Skeletal muscle satellite cell (primary cell): ENCODE results near the gene LFNG. TPM values are rescaled to one million over a fixed set of nuclear protein-coding genes. Genes with fewer than 3 reads are reported as not detected.
A peak's percentile ranks its signal among the peaks of the same experiment; 100 is the strongest.

Experiments used
- H3K27me3 ChIP-seq: 2 replicates; pipeline ENCODE4 v1.7.0; 2013; ENCODE audit warnings: low read length; ENCODE audit not compliant: control insufficient read depth, insufficient read depth
- H3K36me3 ChIP-seq: 2 replicates; pipeline ENCODE4 v1.7.0; 2013; ENCODE audit warnings: mild to moderate bottlenecking, control low read depth, low read length; ENCODE audit not compliant: insufficient read depth
- H3K4me1 ChIP-seq: 2 replicates; pipeline ENCODE4 v1.7.0; 2013; ENCODE audit warnings: low read length; ENCODE audit not compliant: control insufficient read depth, insufficient read depth
- H3K4me2 ChIP-seq: 2 replicates; pipeline ENCODE4 v1.7.0; 2013; ENCODE audit warnings: mild to moderate bottlenecking, low read length
- H3K4me3 ChIP-seq: 2 replicates; pipeline ENCODE4 v1.7.0; 2013; ENCODE audit warnings: low read length
- H3K9ac ChIP-seq: 2 replicates; pipeline ENCODE4 v1.7.0; 2013; ENCODE audit warnings: mild to moderate bottlenecking, low read depth, low read length, moderate library complexity
- H3K9me3 ChIP-seq: replicated peaks from 2 replicates; pipeline ENCODE4 v1.7.0; 2013; ENCODE audit warnings: mild to moderate bottlenecking, control low read depth, low read length
- total RNA-seq: library from RNA; depleted of rRNA; stranded (reverse); fragments of >200 nt; gene quantifications from 2 replicates; pipeline ENCODE4 v1.2.3, GENCODE V29; 2012; rRNA removed

Gene LFNG, protein sequence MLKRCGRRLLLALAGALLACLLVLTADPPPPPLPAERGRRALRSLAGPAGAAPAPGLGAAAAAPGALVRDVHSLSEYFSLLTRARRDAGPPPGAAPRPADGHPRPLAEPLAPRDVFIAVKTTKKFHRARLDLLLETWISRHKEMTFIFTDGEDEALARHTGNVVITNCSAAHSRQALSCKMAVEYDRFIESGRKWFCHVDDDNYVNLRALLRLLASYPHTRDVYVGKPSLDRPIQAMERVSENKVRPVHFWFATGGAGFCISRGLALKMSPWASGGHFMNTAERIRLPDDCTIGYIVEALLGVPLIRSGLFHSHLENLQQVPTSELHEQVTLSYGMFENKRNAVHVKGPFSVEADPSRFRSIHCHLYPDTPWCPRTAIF
- 1.3 and 2.0 TPM in 2 replicates for total RNA-seq

DNA sequence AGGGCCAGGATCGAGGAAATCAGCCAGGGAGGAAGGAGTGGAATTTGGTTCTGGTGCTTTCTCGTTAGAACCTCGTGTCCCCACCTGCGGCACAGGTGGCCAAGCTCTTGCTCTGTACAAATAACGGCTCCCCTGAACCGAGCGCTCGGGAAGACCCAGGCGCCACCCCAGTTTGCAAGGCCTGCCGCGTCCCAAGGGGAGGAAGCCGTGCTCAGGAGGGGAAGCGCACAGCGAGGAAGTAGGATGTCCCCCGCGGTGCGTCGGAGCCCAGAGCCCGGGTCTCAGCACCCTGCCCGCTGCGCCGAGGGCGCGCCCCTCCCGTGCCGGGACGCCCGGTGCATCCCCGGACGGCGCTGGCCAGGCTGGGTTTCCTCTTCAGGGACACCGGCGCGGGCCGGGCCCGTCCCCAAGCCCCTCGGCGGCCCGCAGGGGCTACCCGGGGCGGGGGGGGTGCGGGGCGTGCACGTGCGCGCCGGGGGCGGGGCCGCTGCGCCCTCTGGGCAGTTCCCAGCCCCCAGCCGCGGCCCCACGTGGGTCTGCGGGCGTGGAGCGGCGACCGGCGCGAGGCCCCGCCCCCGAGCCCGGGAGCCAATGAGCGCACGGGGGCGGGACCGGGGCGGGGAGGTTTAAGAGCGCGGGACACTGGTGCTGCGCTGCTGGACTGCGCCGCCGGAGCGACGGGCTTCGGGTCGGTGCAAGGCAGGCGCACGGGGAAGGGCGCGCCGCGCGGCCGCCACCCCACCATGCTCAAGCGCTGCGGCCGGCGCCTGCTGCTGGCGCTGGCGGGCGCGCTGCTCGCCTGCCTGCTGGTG lies at the start of gene LFNG:
TSS of gene LFNG (plus strand) at position 656 of the 812 bp plus-strand sequence. CDS start at position 744, 88 bp downstream.
- Histone ChIP-seq H3K4me2 (peak within 1 kb of the TSS; percentile 87), H3K4me3 (peak within 1 kb of the TSS; percentile 73), H3K36me3 (no peaks in the 10 kb centered on the region), H3K9ac (peak within 1 kb of the TSS; percentile 68), H3K4me1 (peaks cover 76% of the 10 kb centered on the region), H3K9me3 (no peaks in the 10 kb centered on the region), H3K27me3 (no peaks in the 10 kb centered on the region)

DNA sequence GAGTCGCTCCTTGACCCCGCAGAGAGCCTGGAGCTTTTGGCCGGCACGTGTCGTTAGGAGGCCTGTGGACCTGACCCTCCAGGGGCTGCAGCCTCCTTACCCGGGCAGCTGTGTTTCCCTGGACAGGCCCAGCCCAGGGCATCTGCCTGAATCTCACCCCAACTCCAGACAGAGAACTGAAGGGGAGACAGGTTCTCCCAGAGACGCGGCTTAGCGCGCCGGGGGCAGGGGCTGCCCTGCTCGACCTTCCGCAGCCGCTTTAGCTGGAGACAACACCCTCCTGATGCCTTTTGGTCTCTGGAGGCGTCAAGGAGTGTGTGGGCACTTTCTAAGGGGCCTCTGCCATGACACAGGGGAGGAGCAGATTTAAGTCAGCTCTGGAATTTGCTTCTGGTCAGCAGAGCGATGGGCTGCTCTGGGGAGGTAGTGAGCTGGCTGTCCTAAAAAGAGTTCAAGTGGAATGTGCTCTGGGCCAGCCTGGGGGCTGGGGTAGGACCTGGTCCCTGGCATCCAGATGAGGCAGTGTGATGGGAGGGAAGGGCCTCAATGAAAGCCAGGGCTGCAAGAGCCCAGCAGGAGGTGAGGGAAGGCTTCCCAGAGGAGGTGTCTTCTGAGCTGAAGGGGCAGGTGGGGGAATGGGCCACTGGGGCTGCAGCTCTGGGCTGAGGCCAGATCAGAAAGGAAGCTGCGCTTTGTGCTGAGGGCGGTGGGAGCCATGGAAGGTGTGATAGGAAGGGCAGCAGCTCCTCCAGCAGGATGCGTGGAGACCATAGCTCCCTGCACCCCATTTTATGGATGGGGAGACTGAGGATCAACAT lies 49.2 kb upstream of the LFNG start:
- peaks cover 13% of the 10 kb centered on the region for H3K4me1 ChIP-seq
- peaks cover 16% of the 10 kb centered on the region for H3K27me3 ChIP-seq
- H3K9me3 ChIP-seq, result no peaks in the 10 kb centered on the region
- H3K4me2 ChIP-seq, result no peak overlapping the region
- H3K36me3 ChIP-seq, result no peaks in the 10 kb centered on the region
- H3K4me3 ChIP-seq, result no peak overlapping the region
- H3K9ac ChIP-seq, result no peak overlapping the region

DNA sequence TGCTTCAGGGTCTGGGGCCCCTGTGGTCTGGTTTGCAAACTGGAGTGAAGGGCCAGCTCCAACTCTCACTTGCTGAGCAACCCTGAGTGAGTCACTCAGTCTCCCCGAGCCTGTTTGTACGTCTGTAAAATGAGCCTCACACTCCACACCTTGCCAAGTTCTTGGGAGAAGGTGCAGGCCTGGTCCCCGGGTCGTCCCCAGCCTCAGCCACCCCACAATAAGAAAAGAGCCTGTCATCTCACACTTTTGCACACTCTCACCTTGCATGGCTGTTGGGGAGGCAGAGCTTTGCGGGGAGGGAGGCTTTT lies 48.6 kb upstream of the LFNG start:
- Histone ChIP-seq H3K36me3 (no peaks in the 10 kb centered on the region), H3K4me2 (no peak overlapping the region), H3K9me3 (no peaks in the 10 kb centered on the region), H3K4me1 (peaks cover 13% of the 10 kb centered on the region), H3K27me3 (peaks cover 12% of the 10 kb centered on the region), H3K9ac (no peak overlapping the region), H3K4me3 (no peak overlapping the region)

DNA sequence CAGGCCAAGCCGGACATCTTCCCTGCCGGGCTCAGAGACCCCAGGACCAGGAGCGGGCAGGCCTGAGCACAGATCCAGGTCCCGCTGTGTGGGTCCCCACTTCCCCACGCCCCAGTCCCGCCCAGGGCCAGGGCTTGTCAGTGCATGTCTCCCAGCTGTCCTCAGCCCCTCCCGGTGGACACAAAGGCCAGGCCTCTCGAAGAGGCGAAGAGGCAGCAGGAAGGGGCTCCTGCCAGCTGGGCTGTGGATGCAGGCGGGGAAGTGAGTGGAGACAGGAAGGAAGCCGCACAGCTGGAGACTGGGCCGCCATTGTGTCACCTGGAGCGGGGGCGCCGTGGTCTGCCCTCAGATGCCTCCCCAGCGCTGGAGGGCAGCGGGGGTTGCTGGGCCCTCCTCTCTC lies 48.2 kb upstream of the LFNG start:
- peaks cover 13% of the 10 kb centered on the region for H3K4me1 ChIP-seq
- no peak overlapping the region for H3K4me2 ChIP-seq
- no peaks in the 10 kb centered on the region for H3K9me3 ChIP-seq
- peaks cover 10% of the 10 kb centered on the region for H3K27me3 ChIP-seq
- H3K4me3 ChIP-seq, result no peak overlapping the region
- no peak overlapping the region for H3K9ac ChIP-seq
- no peaks in the 10 kb centered on the region for H3K36me3 ChIP-seq

DNA sequence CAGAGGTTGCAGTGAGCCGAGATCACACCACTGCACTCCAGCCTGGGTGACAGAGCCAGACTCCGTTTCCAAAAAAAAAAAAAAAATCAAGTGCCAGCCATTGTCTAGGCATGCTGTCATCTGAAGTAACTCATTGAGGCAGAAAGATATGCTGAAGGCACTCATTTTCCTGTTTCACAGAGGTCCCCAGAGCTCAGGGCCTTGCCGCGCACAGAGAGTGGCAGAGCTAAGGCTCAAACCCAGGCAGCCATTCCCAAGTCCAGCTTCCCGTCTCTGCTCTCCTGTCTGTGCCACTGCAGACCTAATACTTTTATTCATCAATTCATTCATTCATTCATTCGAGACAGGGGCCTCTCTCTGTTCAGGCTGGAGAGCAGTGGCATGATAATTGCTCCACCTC lies 46.8 kb upstream of the LFNG start:
- H3K4me3 ChIP-seq, result no peak overlapping the region
- no peaks in the 10 kb centered on the region for H3K36me3 ChIP-seq
- peaks cover 10% of the 10 kb centered on the region for H3K27me3 ChIP-seq
- H3K9me3 ChIP-seq, result no peaks in the 10 kb centered on the region
- H3K4me1 ChIP-seq, result peaks cover 17% of the 10 kb centered on the region
- H3K4me2 ChIP-seq, result no peak overlapping the region
- no peak overlapping the region for H3K9ac ChIP-seq

DNA sequence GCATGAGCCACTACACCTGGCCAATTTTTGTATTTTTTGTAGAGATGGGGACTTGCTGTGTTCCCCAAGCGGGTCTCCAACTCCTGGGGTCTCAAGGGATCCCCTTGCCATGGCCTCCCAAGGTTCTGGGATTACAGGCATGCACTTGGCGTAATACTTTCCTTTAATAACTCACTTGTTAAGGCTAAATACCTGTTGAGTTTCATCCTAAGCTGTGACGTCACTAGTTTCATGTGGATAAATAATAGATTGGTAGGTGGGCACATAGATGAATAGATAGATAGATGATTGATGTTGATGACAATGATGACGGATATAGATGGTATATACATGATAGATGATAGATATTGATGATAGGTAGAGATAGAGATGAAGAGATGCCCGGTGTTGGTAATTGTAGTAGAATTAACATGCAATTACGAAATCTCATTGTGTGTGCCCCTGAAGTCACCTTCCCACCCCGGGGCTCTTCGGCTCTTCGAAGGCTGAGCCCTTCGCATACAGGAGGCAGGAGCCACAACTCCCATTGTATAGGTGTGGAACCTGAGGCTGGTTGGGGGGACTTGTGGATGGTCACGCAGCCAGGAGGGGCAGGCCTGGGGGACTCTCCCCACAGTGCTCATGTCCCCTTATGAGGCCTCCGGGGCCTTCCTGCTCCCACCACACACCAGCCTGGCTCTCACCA lies 45.9 kb upstream of the LFNG start:
- Histone ChIP-seq H3K9ac (no peak overlapping the region), H3K4me2 (no peak overlapping the region), H3K4me3 (no peak overlapping the region), H3K4me1 (peaks cover 26% of the 10 kb centered on the region), H3K27me3 (peaks cover 10% of the 10 kb centered on the region), H3K36me3 (no peaks in the 10 kb centered on the region), H3K9me3 (no peaks in the 10 kb centered on the region)

DNA sequence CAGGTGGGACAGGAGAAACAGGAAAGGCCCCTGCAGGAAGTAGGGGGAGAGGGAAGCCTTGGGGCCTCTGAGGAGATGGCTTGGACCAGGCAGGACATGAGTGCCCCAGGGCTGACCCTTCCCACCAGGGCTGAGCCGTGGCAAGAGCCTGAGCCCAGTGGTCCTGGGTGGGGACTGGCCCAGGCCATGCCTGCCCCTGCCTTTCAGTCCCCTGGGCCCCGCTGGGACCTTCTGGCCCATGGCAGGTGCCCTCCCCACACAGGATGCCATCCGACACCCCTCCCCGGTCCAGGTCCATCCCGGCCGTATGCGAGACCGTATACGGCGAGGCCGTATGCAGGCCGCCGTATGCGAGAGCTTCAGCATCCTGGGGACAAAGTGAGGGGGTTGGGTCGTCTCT lies 45.4 kb upstream of the LFNG start:
- Histone ChIP-seq H3K4me2 (no peak overlapping the region), H3K27me3 (peaks cover 13% of the 10 kb centered on the region), H3K4me1 (peaks cover 32% of the 10 kb centered on the region), H3K9me3 (no peaks in the 10 kb centered on the region), H3K36me3 (no peaks in the 10 kb centered on the region), H3K4me3 (no peak overlapping the region), H3K9ac (no peak overlapping the region)

DNA sequence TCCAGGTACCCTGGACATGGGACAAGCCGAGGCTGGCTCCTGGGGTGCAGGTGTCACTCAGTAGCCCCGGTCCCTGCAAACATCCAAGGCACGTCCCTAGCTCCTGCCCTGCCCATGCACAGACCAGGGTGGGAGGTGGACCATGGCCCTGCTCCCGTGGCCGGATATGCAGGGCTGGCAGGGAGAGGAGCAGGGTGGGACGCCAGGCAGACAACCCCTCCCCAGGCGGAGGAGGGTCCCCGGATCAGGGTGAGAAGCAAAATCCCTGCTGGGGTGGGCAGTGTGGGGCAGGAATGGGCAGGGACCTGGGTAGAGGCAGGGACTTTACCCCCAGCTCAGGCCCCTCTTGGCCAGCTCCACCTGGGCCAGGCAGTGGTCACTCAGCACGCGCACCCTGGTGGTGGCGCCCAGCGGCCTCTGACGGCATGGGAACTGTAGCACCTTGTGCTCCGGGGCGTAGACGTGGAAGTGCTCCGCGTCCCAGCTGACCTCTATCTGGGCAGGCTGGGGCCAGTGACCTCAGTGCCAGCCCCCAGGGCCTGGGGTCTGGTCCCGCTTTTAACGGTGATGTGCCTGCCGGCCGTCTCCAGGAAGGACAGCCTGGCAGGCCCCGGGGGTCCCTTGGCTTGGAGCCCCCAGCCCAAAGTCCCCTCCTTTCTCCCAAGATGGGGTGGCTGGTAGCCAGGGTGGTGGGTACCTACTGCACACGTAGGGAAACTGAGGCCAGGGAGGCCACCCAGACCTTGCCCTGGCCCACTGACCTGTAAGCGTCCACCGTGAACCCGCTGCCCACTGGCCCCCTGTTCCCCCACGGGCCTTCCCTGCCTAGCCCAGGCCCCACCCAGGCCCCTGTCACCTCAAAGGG lies 44.5 kb upstream of the LFNG start:
- Histone ChIP-seq H3K9ac (no peak overlapping the region), H3K27me3 (peaks cover 17% of the 10 kb centered on the region), H3K4me3 (no peak overlapping the region), H3K4me1 (peaks cover 40% of the 10 kb centered on the region), H3K9me3 (no peaks in the 10 kb centered on the region), H3K36me3 (no peaks in the 10 kb centered on the region), H3K4me2 (no peak overlapping the region)

DNA sequence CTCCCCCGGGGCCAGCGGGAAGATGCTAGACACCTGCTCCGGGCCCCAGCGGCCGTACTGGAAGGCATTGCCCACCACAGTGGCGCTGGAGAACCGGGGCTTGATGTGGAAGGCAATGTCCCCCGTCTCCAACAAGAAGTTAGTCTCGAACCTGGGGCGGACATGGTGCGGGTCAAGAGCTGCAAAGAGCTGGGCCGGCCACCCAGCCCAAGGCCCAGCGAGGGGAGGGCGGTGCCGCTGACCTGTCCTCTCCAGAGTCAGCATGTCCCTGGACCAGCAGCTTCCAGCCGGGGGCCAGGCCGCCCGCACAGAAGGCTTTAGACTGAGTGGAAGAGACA lies 43.9 kb upstream of the LFNG start:
- Histone ChIP-seq H3K36me3 (no peaks in the 10 kb centered on the region), H3K4me3 (no peak overlapping the region), H3K4me2 (no peak overlapping the region), H3K9me3 (no peaks in the 10 kb centered on the region), H3K9ac (no peak overlapping the region), H3K27me3 (peaks cover 13% of the 10 kb centered on the region), H3K4me1 (peaks cover 37% of the 10 kb centered on the region)

DNA sequence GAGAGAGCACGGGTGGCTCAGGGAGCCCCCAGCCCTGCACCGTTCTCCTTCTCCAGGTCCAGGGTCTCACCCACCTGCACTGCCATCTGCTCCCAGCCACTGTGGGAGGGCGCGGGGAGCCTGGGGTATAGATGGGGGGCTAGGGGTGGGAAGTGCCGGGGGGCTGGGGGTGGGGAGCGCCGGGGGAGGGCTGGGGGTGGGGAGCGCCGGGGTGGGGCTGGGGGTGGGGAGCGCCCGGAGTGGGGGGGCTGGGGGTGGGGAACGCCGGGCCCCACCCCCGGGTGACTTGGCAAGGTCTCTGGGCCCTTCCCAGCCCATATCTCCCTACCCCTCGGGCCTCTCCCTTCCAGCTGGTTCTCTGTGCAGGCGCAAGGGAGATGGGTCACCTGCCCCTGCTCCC lies 43.3 kb upstream of the LFNG start, which contains the start of gene GRIFIN:
TSS of gene GRIFIN (minus strand) at position 101 of the 400 bp plus-strand sequence. CDS start at position 86, 15 bp downstream.
- Histone ChIP-seq H3K9ac (no peak within 1 kb of the TSS), H3K4me1 (peaks cover 31% of the 10 kb centered on the region), H3K27me3 (peaks cover 11% of the 10 kb centered on the region), H3K9me3 (no peaks in the 10 kb centered on the region), H3K36me3 (no peaks in the 10 kb centered on the region), H3K4me3 (no peak within 1 kb of the TSS), H3K4me2 (no peak within 1 kb of the TSS)
